ENCODE data around the gene TACO1.

Gene TACO1

GRCh38 chr17:63634816-63635215, 34.1 kb downstream of the TACO1 start:
- Histone ChIP-seq H3K9ac (ENCODE audit: low read length in 5 of 5) (no peak overlapping the region), H3K27ac (ENCODE audit: low read depth, low read length) (no peak overlapping the region), H3K36me3 (ENCODE audit: control insufficient read depth in 5 of 5, insufficient read depth in 5 of 5, low read length in 5 of 5) (peaks cover 17 to 41% (median 38%) of the 10 kb centered on the region in 5 donors), H3K9me3 (ENCODE audit: control insufficient read depth in 5 of 5, low read length in 5 of 5) (no peaks in the 10 kb centered on the region), H3K4me1 (ENCODE audit: control insufficient read depth in 5 of 5, insufficient read depth in 5 of 5, low read length in 5 of 5) (peaks cover 0 to 39% (median 0%) of the 10 kb centered on the region in 5 donors), H3K4me3 (ENCODE audit: low read depth in 1 of 5, low read length in 5 of 5) (no peak overlapping the region), H3K27me3 (ENCODE audit: control insufficient read depth in 5 of 5, insufficient read depth in 4 of 5, low read length in 5 of 5) (no peaks in the 10 kb centered on the region)

GRCh38 chr17:63635290-63635689, 34.6 kb downstream of the TACO1 start:
- H3K4me3 ChIP-seq (ENCODE audit: low read depth in 1 of 5, low read length in 5 of 5), result no peak overlapping the region
- no peaks in the 10 kb centered on the region for H3K27me3 ChIP-seq (ENCODE audit: control insufficient read depth in 5 of 5, insufficient read depth in 4 of 5, low read length in 5 of 5)
- H3K27ac ChIP-seq (ENCODE audit: low read depth, low read length), result no peak overlapping the region
- peaks cover 0 to 37% (median 0%) of the 10 kb centered on the region in 5 donors for H3K4me1 ChIP-seq (ENCODE audit: control insufficient read depth in 5 of 5, insufficient read depth in 5 of 5, low read length in 5 of 5)
- peaks cover 17 to 44% (median 38%) of the 10 kb centered on the region in 5 donors for H3K36me3 ChIP-seq (ENCODE audit: control insufficient read depth in 5 of 5, insufficient read depth in 5 of 5, low read length in 5 of 5)
- no peaks in the 10 kb centered on the region for H3K9me3 ChIP-seq (ENCODE audit: control insufficient read depth in 5 of 5, low read length in 5 of 5)
- no peak overlapping the region for H3K9ac ChIP-seq (ENCODE audit: low read length in 5 of 5)

GRCh38 chr17:63635787-63636186, 35.1 kb downstream of the TACO1 start:
- H3K9me3 ChIP-seq (ENCODE audit: control insufficient read depth in 5 of 5, low read length in 5 of 5), result no peaks in the 10 kb centered on the region
- H3K27ac ChIP-seq (ENCODE audit: low read depth, low read length), result no peak overlapping the region
- no peak overlapping the region for H3K9ac ChIP-seq (ENCODE audit: low read length in 5 of 5)
- H3K27me3 ChIP-seq (ENCODE audit: control insufficient read depth in 5 of 5, insufficient read depth in 4 of 5, low read length in 5 of 5), result no peaks in the 10 kb centered on the region
- peaks cover 17 to 44% (median 38%) of the 10 kb centered on the region in 5 donors for H3K36me3 ChIP-seq (ENCODE audit: control insufficient read depth in 5 of 5, insufficient read depth in 5 of 5, low read length in 5 of 5)
- H3K4me1 ChIP-seq (ENCODE audit: control insufficient read depth in 5 of 5, insufficient read depth in 5 of 5, low read length in 5 of 5), result peaks cover 0 to 35% (median 0%) of the 10 kb centered on the region in 5 donors
- no peak overlapping the region for H3K4me3 ChIP-seq (ENCODE audit: low read depth in 1 of 5, low read length in 5 of 5)

GRCh38 chr17:63639125-63639524, 38.4 kb downstream of the TACO1 start:
- H3K27me3 ChIP-seq (ENCODE audit: control insufficient read depth in 5 of 5, insufficient read depth in 4 of 5, low read length in 5 of 5), result no peaks in the 10 kb centered on the region
- peaks cover 0 to 27% (median 0%) of the 10 kb centered on the region in 5 donors for H3K4me1 ChIP-seq (ENCODE audit: control insufficient read depth in 5 of 5, insufficient read depth in 5 of 5, low read length in 5 of 5)

GRCh38 chr17:63640038-63640437, 39.3 kb downstream of the TACO1 start:
- H3K4me1 ChIP-seq (ENCODE audit: control insufficient read depth in 5 of 5, insufficient read depth in 5 of 5, low read length in 5 of 5), result peaks cover 0 to 22% (median 0%) of the 10 kb centered on the region in 5 donors
- H3K27me3 ChIP-seq (ENCODE audit: control insufficient read depth in 5 of 5, insufficient read depth in 4 of 5, low read length in 5 of 5), result no peaks in the 10 kb centered on the region
- no peak overlapping the region for H3K9ac ChIP-seq (ENCODE audit: low read length in 5 of 5)
- H3K4me3 ChIP-seq (ENCODE audit: low read depth in 1 of 5, low read length in 5 of 5), result no peak overlapping the region
- H3K27ac ChIP-seq (ENCODE audit: low read depth, low read length), result no peak overlapping the region
- H3K36me3 ChIP-seq (ENCODE audit: control insufficient read depth in 5 of 5, insufficient read depth in 5 of 5, low read length in 5 of 5), result peaks cover 9 to 32% (median 25%) of the 10 kb centered on the region in 5 donors
- no peaks in the 10 kb centered on the region for H3K9me3 ChIP-seq (ENCODE audit: control insufficient read depth in 5 of 5, low read length in 5 of 5)

More at GRCh38 chr17:63639125-63639524, 38.4 kb downstream of the TACO1 start:
- H3K9ac ChIP-seq (ENCODE audit: low read length in 5 of 5), result no peak overlapping the region
- H3K4me3 ChIP-seq (ENCODE audit: low read depth in 1 of 5, low read length in 5 of 5), result no peak overlapping the region
- peaks cover 13 to 32% (median 28%) of the 10 kb centered on the region in 5 donors for H3K36me3 ChIP-seq (ENCODE audit: control insufficient read depth in 5 of 5, insufficient read depth in 5 of 5, low read length in 5 of 5)
- H3K27ac ChIP-seq (ENCODE audit: low read depth, low read length), result no peak overlapping the region
- no peaks in the 10 kb centered on the region for H3K9me3 ChIP-seq (ENCODE audit: control insufficient read depth in 5 of 5, low read length in 5 of 5)

GRCh38 chr17:63641692-63642448, 41.2 kb downstream of the TACO1 start:
- Histone ChIP-seq H3K36me3 (ENCODE audit: control insufficient read depth in 5 of 5, insufficient read depth in 5 of 5, low read length in 5 of 5) (peaks cover 6 to 34% (median 21%) of the 10 kb centered on the region in 5 donors), H3K4me3 (ENCODE audit: low read depth in 1 of 5, low read length in 5 of 5) (no peak overlapping the region), H3K9ac (ENCODE audit: low read length in 5 of 5) (no peak overlapping the region), H3K27me3 (ENCODE audit: control insufficient read depth in 5 of 5, insufficient read depth in 4 of 5, low read length in 5 of 5) (no peaks in the 10 kb centered on the region), H3K9me3 (ENCODE audit: control insufficient read depth in 5 of 5, low read length in 5 of 5) (no peaks in the 10 kb centered on the region), H3K27ac (ENCODE audit: low read depth, low read length) (no peak overlapping the region), H3K4me1 (ENCODE audit: control insufficient read depth in 5 of 5, insufficient read depth in 5 of 5, low read length in 5 of 5) (peaks cover 0 to 27% (median 5%) of the 10 kb centered on the region in 5 donors)

- Histone ChIP-seq H3K36me3 (ENCODE audit: control insufficient read depth in 5 of 5, insufficient read depth in 5 of 5, low read length in 5 of 5) (peaks cover 0 to 29% (median 20%) of the 10 kb centered on the region in 5 donors), H3K4me1 (ENCODE audit: control insufficient read depth in 5 of 5, insufficient read depth in 5 of 5, low read length in 5 of 5) (peaks cover 0 to 32% (median 10%) of the 10 kb centered on the region in 5 donors)
Observed at GRCh38 chr17:63644846-63645245, 44.2 kb downstream of the TACO1 start.

GRCh38 chr17:63645775-63646487, 45.2 kb downstream of the TACO1 start:
- peaks cover 0 to 29% (median 21%) of the 10 kb centered on the region in 5 donors for H3K36me3 ChIP-seq (ENCODE audit: control insufficient read depth in 5 of 5, insufficient read depth in 5 of 5, low read length in 5 of 5)
- H3K9ac ChIP-seq (ENCODE audit: low read length in 5 of 5), result no peak overlapping the region
- H3K27me3 ChIP-seq (ENCODE audit: control insufficient read depth in 5 of 5, insufficient read depth in 4 of 5, low read length in 5 of 5), result no peaks in the 10 kb centered on the region
- peaks cover 0 to 32% (median 10%) of the 10 kb centered on the region in 5 donors for H3K4me1 ChIP-seq (ENCODE audit: control insufficient read depth in 5 of 5, insufficient read depth in 5 of 5, low read length in 5 of 5)
- H3K4me3 ChIP-seq (ENCODE audit: low read depth in 1 of 5, low read length in 5 of 5), result no peak overlapping the region
- H3K27ac ChIP-seq (ENCODE audit: low read depth, low read length), result no peak overlapping the region
- H3K9me3 ChIP-seq (ENCODE audit: control insufficient read depth in 5 of 5, low read length in 5 of 5), result no peaks in the 10 kb centered on the region

More at GRCh38 chr17:63644846-63645245, 44.2 kb downstream of the TACO1 start:
- H3K27ac ChIP-seq (ENCODE audit: low read depth, low read length), result no peak overlapping the region
- no peak overlapping the region for H3K9ac ChIP-seq (ENCODE audit: low read length in 5 of 5)
- no peak overlapping the region for H3K4me3 ChIP-seq (ENCODE audit: low read depth in 1 of 5, low read length in 5 of 5)
- H3K9me3 ChIP-seq (ENCODE audit: control insufficient read depth in 5 of 5, low read length in 5 of 5), result no peaks in the 10 kb centered on the region
- H3K27me3 ChIP-seq (ENCODE audit: control insufficient read depth in 5 of 5, insufficient read depth in 4 of 5, low read length in 5 of 5), result no peaks in the 10 kb centered on the region

GRCh38 chr17:63646488-63646806, 45.8 kb downstream of the TACO1 start:
- Histone ChIP-seq H3K27me3 (ENCODE audit: control insufficient read depth in 5 of 5, insufficient read depth in 4 of 5, low read length in 5 of 5) (no peaks in the 10 kb centered on the region), H3K9ac (ENCODE audit: low read length in 5 of 5) (no peak overlapping the region), H3K4me3 (ENCODE audit: low read depth in 1 of 5, low read length in 5 of 5) (no peak overlapping the region), H3K36me3 (ENCODE audit: control insufficient read depth in 5 of 5, insufficient read depth in 5 of 5, low read length in 5 of 5) (peaks cover under 1 to 29% (median 21%) of the 10 kb centered on the region in 5 donors), H3K27ac (ENCODE audit: low read depth, low read length) (no peak overlapping the region), H3K9me3 (ENCODE audit: control insufficient read depth in 5 of 5, low read length in 5 of 5) (no peaks in the 10 kb centered on the region), H3K4me1 (ENCODE audit: control insufficient read depth in 5 of 5, insufficient read depth in 5 of 5, low read length in 5 of 5) (peaks cover 0 to 31% (median 10%) of the 10 kb centered on the region in 5 donors)

Data from subcutaneous abdominal adipose tissue (tissue), 5 donors.